ENCODE measurements around the gene SHROOM1. TPM values are rescaled to one million over a fixed set of nuclear protein-coding genes. Genes with fewer than 3 reads are reported as not detected.

Gene SHROOM1
- total and polyA plus RNA-seq, 2 experiments from 2014 or later, result 2.5 to 5.4 TPM

DNA sequence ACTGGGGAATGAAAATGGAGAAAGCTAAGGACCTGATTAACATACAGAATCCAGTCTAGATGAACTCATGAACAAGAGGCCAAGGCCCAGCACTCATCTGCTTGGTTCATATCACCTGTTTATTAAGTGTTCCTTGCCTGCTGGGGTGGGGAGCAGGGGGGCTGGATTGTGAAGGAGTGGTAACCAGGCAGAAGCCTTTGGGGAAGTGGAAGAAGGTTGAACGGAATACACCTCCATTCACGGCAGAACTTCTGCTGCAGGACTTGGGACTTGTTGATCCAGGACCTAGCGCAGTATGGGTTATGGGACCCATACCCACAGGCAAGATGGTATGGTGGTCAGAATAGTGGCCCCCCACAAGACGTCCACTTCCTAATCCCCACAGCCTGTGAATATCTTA, 44.6 kb downstream of the SHROOM1 start (continued):
- TF ChIP-seq, protein P1, sequence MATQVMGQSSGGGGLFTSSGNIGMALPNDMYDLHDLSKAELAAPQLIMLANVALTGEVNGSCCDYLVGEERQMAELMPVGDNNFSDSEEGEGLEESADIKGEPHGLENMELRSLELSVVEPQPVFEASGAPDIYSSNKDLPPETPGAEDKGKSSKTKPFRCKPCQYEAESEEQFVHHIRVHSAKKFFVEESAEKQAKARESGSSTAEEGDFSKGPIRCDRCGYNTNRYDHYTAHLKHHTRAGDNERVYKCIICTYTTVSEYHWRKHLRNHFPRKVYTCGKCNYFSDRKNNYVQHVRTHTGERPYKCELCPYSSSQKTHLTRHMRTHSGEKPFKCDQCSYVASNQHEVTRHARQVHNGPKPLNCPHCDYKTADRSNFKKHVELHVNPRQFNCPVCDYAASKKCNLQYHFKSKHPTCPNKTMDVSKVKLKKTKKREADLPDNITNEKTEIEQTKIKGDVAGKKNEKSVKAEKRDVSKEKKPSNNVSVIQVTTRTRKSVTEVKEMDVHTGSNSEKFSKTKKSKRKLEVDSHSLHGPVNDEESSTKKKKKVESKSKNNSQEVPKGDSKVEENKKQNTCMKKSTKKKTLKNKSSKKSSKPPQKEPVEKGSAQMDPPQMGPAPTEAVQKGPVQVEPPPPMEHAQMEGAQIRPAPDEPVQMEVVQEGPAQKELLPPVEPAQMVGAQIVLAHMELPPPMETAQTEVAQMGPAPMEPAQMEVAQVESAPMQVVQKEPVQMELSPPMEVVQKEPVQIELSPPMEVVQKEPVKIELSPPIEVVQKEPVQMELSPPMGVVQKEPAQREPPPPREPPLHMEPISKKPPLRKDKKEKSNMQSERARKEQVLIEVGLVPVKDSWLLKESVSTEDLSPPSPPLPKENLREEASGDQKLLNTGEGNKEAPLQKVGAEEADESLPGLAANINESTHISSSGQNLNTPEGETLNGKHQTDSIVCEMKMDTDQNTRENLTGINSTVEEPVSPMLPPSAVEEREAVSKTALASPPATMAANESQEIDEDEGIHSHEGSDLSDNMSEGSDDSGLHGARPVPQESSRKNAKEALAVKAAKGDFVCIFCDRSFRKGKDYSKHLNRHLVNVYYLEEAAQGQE (IDR thresholded peaks at IDR 0.05; ENCODE audit: unreplicated experiment), result no peak
- TF ChIP-seq STAT1 (IDR thresholded peaks at IDR 0.05; ENCODE audit: unreplicated experiment) (no peak), EZH2 (IDR thresholded peaks at IDR 0.05; ENCODE audit: low read depth, unreplicated experiment) (no peak), ZNF331 (CRISPR knock-in tag; IDR thresholded peaks at IDR 0.05; ENCODE audit: low read depth) (no peak)

- H3K27ac ChIP-seq (ENCODE audit: low read depth), result no peak overlapping the region
- no peaks in the 10 kb centered on the region for H3K36me3 ChIP-seq (ENCODE audit: insufficient read depth)
- no peak overlapping the region for H3K4me2 ChIP-seq
- H2AFZ ChIP-seq, result peak overlapping the region; percentile 47; the same call in 1 of the 2 replicates
- Mint-ChIP-seq H3K4me1 (peaks cover 11% of the 10 kb centered on the region), H3K9me3 (no peaks in the 10 kb centered on the region), H3K27me3 (ENCODE audit: insufficient read depth, low read depth, poor library complexity) (peaks cover 9% of the 10 kb centered on the region), H3K27ac (no peak overlapping the region), H3K36me3 (ENCODE audit: low read depth) (no peaks in the 10 kb centered on the region), H3K4me3 (no peak overlapping the region)
- H3K27me3 ChIP-seq (ENCODE audit: insufficient read depth), result peaks cover 21% of the 10 kb centered on the region
- no peaks in the 10 kb centered on the region for H4K20me1 ChIP-seq (replicated peaks; ENCODE audit: insufficient read depth)
- no peak overlapping the region for H3K4me3 ChIP-seq
- no peaks in the 10 kb centered on the region for H3K79me2 ChIP-seq (replicated peaks; ENCODE audit: insufficient read depth)
- DNase-seq (ENCODE audit: low spot score), result no peak
- no peak for ATAC-seq
- no peaks in the 10 kb centered on the region for H3K9me2 ChIP-seq (ENCODE audit: insufficient read depth)
- no peaks in the 10 kb centered on the region for H3F3A ChIP-seq (replicated peaks; ENCODE audit: low read depth)
- H3K4me1 ChIP-seq (ENCODE audit: insufficient read depth), result no peaks in the 10 kb centered on the region
- TF ChIP-seq ZNF114 (CRISPR knock-in tag; IDR thresholded peaks at IDR 0.05) (no peak), CREB1 (CRISPR knock-in tag; IDR thresholded peaks at IDR 0.05; ENCODE audit: low read depth) (no peak), CTCF (conservative IDR thresholded peaks at IDR 0.05; ENCODE audit: low read depth in 2 of 2) (no peak), ZNF462 (CRISPR knock-in tag; IDR thresholded peaks at IDR 0.05) (no peak), ZNF331 (CRISPR knock-in tag; IDR thresholded peaks at IDR 0.05; ENCODE audit: low read depth) (no peak), POLR2AphosphoS5 (IDR thresholded peaks at IDR 0.05; ENCODE audit: low read depth) (no peak), EZH2 (IDR thresholded peaks at IDR 0.05; ENCODE audit: low read depth, unreplicated experiment) (no peak), NANOG (IDR thresholded peaks at IDR 0.05; ENCODE audit: borderline replicate concordance) (no peak), ETS1 (IDR thresholded peaks at IDR 0.05) (no peak), JUNB (IDR thresholded peaks at IDR 0.05; ENCODE audit: unreplicated experiment) (no peak)
These were observed 45.1 kb downstream of the SHROOM1 start for GRCh38 chr5:132785365-132785764.
